HepG2 (cell line): ENCODE results near the gene SAMD14. TPM values are rescaled to one million over a fixed set of nuclear protein-coding genes. Genes with fewer than 3 reads are reported as not detected.

ENCODE experiments used
- ATAC-seq: fragments of 200-7000 bp; cut with Tn5 transposase; 3 replicates; pipeline ENCODE4 v1.9.1; 2020; ENCODE audit warnings: mild to moderate bottlenecking, moderate library complexity
- BruUV-seq: library from RNA; stranded (reverse); fragments of 400-500 nt; replicated peaks from 2 replicates; lab custom pipeline; 2021; lab: Mats Ljungman, UMichigan
- CTCF ChIA-PET: fragments of 300-600 bp; formaldehyde crosslinking; extraction: SDS; loops from one replicate; lab custom pipeline; 2021; ENCODE audit warnings: low total read pairs, inconsistent platforms, low intra/inter-chr PET ratio; lab: Yijun Ruan, JAX
- POLR2A ChIA-PET: fragments of 350-600 bp; sonication (Branson Sonifier 250); formaldehyde crosslinking; loops from one replicate; lab custom pipeline; 2020; ENCODE audit warnings: antibody characterized with exemption, inconsistent platforms; lab: Yijun Ruan, JAX
- DNase-seq: peaks from one replicate; pipeline ENCODE4 v3.0.0-alpha.2; 2015; ENCODE audit warnings: low spot score
- FAIRE-seq: peaks from 3 replicates; lab custom pipeline; 2011; peaks lifted over from hg19 to GRCh38; lab: Jason Lieb, UNC
- H2AFZ ChIP-seq: one replicate; pipeline ENCODE4 v1.6.1; 2011; ENCODE audit warnings: low read length, inconsistent platforms
- H3K27ac ChIP-seq: fragments of 300-600 bp; 3 replicates; pipeline ENCODE4 v1.8.0; 2011; ENCODE audit warnings: mixed run types, mild to moderate bottlenecking, mixed read lengths, low read length, inconsistent platforms; ENCODE audit not compliant: insufficient read depth; ENCODE audit errors: extremely low read length
- H3K27me3 ChIP-seq, 2 experiments: fragments of 200-600 bp in 1 of 2; 2 replicates in 1 of 2; 3 replicates in 1 of 2; pipeline versions ENCODE4 v1.6.0 to v1.8.0; 2011; ENCODE audit warnings: low read length in 2 of 2, mild to moderate bottlenecking in 2 of 2, moderate library complexity in 2 of 2, inconsistent platforms in 1 of 2; ENCODE audit not compliant: insufficient read depth in 2 of 2, control insufficient read depth in 1 of 2
- H3K36me3 ChIP-seq, 2 experiments: fragments of 200-600 bp in 1 of 2; replicated peaks in 1 of 2; 2 replicates in 1 of 2; 3 replicates in 1 of 2; pipeline versions ENCODE4 v1.5.1 to v1.8.0; 2011; ENCODE audit warnings: low read length in 2 of 2, inconsistent platforms in 1 of 2; ENCODE audit not compliant: insufficient read depth in 2 of 2, control insufficient read depth in 1 of 2
- H3K4me1 ChIP-seq: 2 replicates; pipeline ENCODE4 v1.5.1; 2012; ENCODE audit warnings: low read length, inconsistent platforms; ENCODE audit not compliant: insufficient read depth
- H3K4me2 ChIP-seq: 2 replicates; pipeline ENCODE4 v1.6.0; 2011; ENCODE audit warnings: low read depth, low read length, inconsistent platforms
- H3K4me3 ChIP-seq, 3 experiments: fragments of 200-600 bp in 1 of 3; sonication (generic), shearing (Covaris generic) in 1 of 3; replicated peaks in 1 of 3; 2 replicates each; pipeline ENCODE4 v1.5.1; 2011 to 2016; ENCODE audit warnings: low read length in 3 of 3, inconsistent platforms in 2 of 3, low read depth in 2 of 3, mild to moderate bottlenecking in 2 of 3, control low read depth in 1 of 3, mixed read lengths in 1 of 3; ENCODE audit not compliant: insufficient read depth in 1 of 3
- H3K79me2 ChIP-seq: one replicate; pipeline ENCODE4 v1.6.1; 2011; ENCODE audit warnings: low read length, inconsistent platforms; ENCODE audit not compliant: insufficient read depth
- H3K9ac ChIP-seq: 2 replicates; pipeline ENCODE4 v1.6.0; 2011; ENCODE audit warnings: mild to moderate bottlenecking, low read depth, low read length, inconsistent platforms; ENCODE audit not compliant: insufficient read depth
- H3K9me3 ChIP-seq: 2 replicates; pipeline ENCODE4 v1.5.1; 2012; ENCODE audit warnings: mild to moderate bottlenecking, low read length
- H4K20me1 ChIP-seq: 2 replicates; pipeline ENCODE4 v1.6.0; 2011; ENCODE audit warnings: inconsistent platforms, mild to moderate bottlenecking, low read length, moderate library complexity; ENCODE audit not compliant: insufficient read depth
- DZIP1 ChIP-seq: sonication (generic); formaldehyde crosslinking; IDR thresholded peaks from 2 replicates; pipeline ENCODE4 v1.5.0; 2020; ENCODE audit warnings: mild to moderate bottlenecking, missing genetic modification reagents
- ESRRA ChIP-seq: sonication (generic); formaldehyde crosslinking; IDR thresholded peaks from 2 replicates; pipeline ENCODE4 v1.5.1; 2020; ENCODE audit warnings: mild to moderate bottlenecking, low read depth, missing genetic modification reagents
- HMGXB4 ChIP-seq, 2 experiments: sonication (generic) in 1 of 2; formaldehyde crosslinking in 1 of 2; IDR thresholded peaks; 2 replicates each; pipeline versions ENCODE4 v1.4.0 to v1.6.1; 2018 to 2020; ENCODE audit warnings: missing genetic modification reagents in 2 of 2, borderline replicate concordance in 1 of 2, low read depth in 1 of 2, mild to moderate bottlenecking in 1 of 2, missing biosample characterization in 1 of 2
- HNF4A ChIP-seq: sonication (generic); formaldehyde crosslinking; IDR thresholded peaks from 2 replicates; pipeline ENCODE4 v1.4.0; 2020; ENCODE audit warnings: missing genetic modification reagents
- HNRNPUL1 ChIP-seq: fragments of 200-400 bp; formaldehyde crosslinking; IDR thresholded peaks from 2 replicates; pipeline ENCODE4 v1.6.1; 2017; ENCODE audit warnings: low read depth, mild to moderate bottlenecking, low read length, moderate library complexity
- JUND ChIP-seq: sonication (generic); formaldehyde crosslinking; IDR thresholded peaks from 2 replicates; pipeline ENCODE4 v1.8.0; 2022; ENCODE audit warnings: mild to moderate bottlenecking, missing genetic modification reagents
- MATR3 ChIP-seq: sonication (generic); formaldehyde crosslinking; IDR thresholded peaks from 2 replicates; pipeline ENCODE4 v1.4.0; 2020; ENCODE audit warnings: missing genetic modification reagents
- MED13 ChIP-seq: sonication (generic); formaldehyde crosslinking; IDR thresholded peaks from 2 replicates; pipeline ENCODE4 v1.5.0; 2020; ENCODE audit warnings: missing genetic modification reagents
- MYC ChIP-seq: sonication (generic); formaldehyde crosslinking; IDR thresholded peaks from 2 replicates; pipeline ENCODE4 v1.9.0; 2021; ENCODE audit warnings: missing genetic modification reagents, borderline replicate concordance
- NCOR1 ChIP-seq: fragments of 200-600 bp; sonication (generic); IDR thresholded peaks from 2 replicates; pipeline ENCODE4 v1.7.0; 2017; ENCODE audit warnings: antibody characterized with exemption, low read length, borderline replicate concordance
- PCBP1 ChIP-seq: fragments of 200-400 bp; formaldehyde crosslinking; IDR thresholded peaks from 2 replicates; pipeline ENCODE4 v1.6.1; 2017; ENCODE audit warnings: mild to moderate bottlenecking, low read depth, low read length, borderline replicate concordance
- ZHX1 ChIP-seq: sonication (generic); formaldehyde crosslinking; IDR thresholded peaks from 2 replicates; pipeline ENCODE4 v1.8.1; 2022; ENCODE audit warnings: low read depth, mild to moderate bottlenecking, missing genetic modification reagents
- ZNF136 ChIP-seq: sonication (generic); formaldehyde crosslinking; IDR thresholded peaks from 2 replicates; pipeline ENCODE4 v1.8.1; 2022; ENCODE audit warnings: low read depth, mild to moderate bottlenecking, moderate library complexity, missing genetic modification reagents
- ZNF468 ChIP-seq: sonication (generic); formaldehyde crosslinking; IDR thresholded peaks from 2 replicates; pipeline ENCODE4 v1.8.0; 2022; ENCODE audit warnings: mild to moderate bottlenecking, moderate library complexity, missing genetic modification reagents
- ZNF773 ChIP-seq: sonication (generic); formaldehyde crosslinking; IDR thresholded peaks from 2 replicates; pipeline ENCODE4 v1.4.0; 2020; ENCODE audit warnings: missing genetic modification reagents, borderline replicate concordance
- ZNF790 ChIP-seq: sonication (generic); formaldehyde crosslinking; IDR thresholded peaks from 2 replicates; pipeline ENCODE4 v1.8.0; 2022; ENCODE audit warnings: missing genetic modification reagents, mild to moderate bottlenecking, borderline replicate concordance
- WGBS: methylation state at CpG from one replicate; pipeline ENCODE4 v1.1.6; 2017; ENCODE audit warnings: low lambda C conversion rate; 5-methylcytosine and 5-hydroxymethylcytosine counted together
- in situ Hi-C: cut with HindIII; loops from 2 replicates; pipeline ENCODE4 v1.10.0; 2017; ENCODE audit warnings: low pct_unique_long_range_greater_than_20kb; ENCODE audit not compliant: extremely low pct_ligation_motif_present
- intact Hi-C: fragments of 100-400 bp; cut with micrococcal nuclease; formaldehyde crosslinking; loops from one replicate; pipeline ENCODE4 v1.10.0; 2022; ENCODE audit not compliant: unreplicated experiment
- polyA plus RNA-seq, 8 experiments: library from polyadenylated mRNA; depleted of rRNA in 3 of 8; stranded (reverse) in 7 of 8; unstranded in 1 of 8; fragments of >200 nt; fragmentation: Illumina TruSeq in 4 of 8; extraction: Trizol in 4 of 8; gene quantifications; 2 replicates each; pipeline versions ENCODE4 v1.2.1 to v1.2.3, GENCODE V29; 2011 to 2016; ENCODE audit warnings: low read depth in 4 of 8, missing spikeins in 1 of 8, mixed read lengths in 1 of 8; ENCODE audit not compliant: insufficient read depth in 1 of 8
- total RNA-seq, 5 experiments: library from RNA; depleted of rRNA; stranded (reverse); fragments of >200 nt; fragmentation: Illumina TruSeq; extraction: Trizol; gene quantifications; 2 replicates each; pipeline ENCODE4 v1.2.3, GENCODE V29; 2016; ENCODE audit warnings: low read depth in 1 of 5

Gene SAMD14
- total and polyA plus RNA-seq, 2 of the 13 experiments (the other 11 are each of a cell fraction or from before 2014, with no cell fraction given) = 0.07 to 0.22 TPM

DNA sequence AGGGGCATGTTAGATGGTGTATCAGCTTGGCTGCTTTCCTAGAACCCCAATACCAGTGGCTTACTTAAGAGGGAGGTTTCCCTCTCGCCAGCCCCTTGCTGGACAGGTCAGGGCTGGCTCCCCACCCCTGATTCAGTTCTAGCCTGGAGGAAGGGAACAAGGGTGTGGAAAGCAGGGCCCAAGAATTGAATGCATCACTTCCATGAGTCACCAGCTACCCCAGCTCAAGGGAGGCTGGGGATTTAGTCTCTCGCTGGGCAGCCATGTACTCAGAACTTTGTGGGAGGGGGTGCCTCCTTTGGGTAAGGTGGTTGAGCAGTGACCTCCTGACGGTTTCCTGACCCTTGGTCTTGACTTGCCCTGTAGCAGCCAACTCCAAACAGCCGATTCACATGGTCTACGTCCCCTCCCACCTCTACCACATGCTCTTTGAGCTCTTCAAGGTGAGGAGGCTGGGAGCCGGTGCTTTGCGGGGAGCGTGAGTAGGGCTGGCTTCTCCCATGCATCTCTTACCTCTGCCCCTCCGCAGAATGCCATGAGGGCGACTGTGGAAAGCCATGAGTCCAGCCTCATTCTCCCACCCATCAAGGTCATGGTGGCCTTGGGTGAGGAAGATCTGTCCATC, 22.1 kb downstream of the SAMD14 start:
- POLR2A ChIA-PET = no interaction called here
- DNase-seq = no peak
- Histone ChIP-seq H3K4me3 (no peak overlapping the region), H4K20me1 (no peaks in the 10 kb centered on the region), H3K79me2 (no peaks in the 10 kb centered on the region), H3K9ac (no peak overlapping the region), H3K27ac (no peak overlapping the region), H3K9me3 (no peaks in the 10 kb centered on the region), H3K36me3 (no peaks in the 10 kb centered on the region; a peak in 1 of 5 replicates), H3K4me1 (peaks cover 45% of the 10 kb centered on the region), H2AFZ (no peak overlapping the region), H3K27me3 (no peaks in the 10 kb centered on the region), H3K4me2 (peak overlapping the region; percentile 10; the same call in 1 of the 2 replicates)
- peak; percentile 43 for FAIRE-seq
- ATAC-seq = no peak
- intact Hi-C loops = no loop called here
- in situ Hi-C loops = no loop called here
- BruUV-seq = no TSS peak
- 76% methylated on average over 7 of the region's 10 CpGs for WGBS
- CTCF ChIA-PET = no interaction called here
- no peak for TF ChIP-seq MED13 (CRISPR knock-in tag)
- peak; percentile 19; the same call in 1 of the 2 replicates for TF ChIP-seq MYC (CRISPR knock-in tag)
- no peak for TF ChIP-seq ZNF136 (CRISPR knock-in tag)
- no peak for TF ChIP-seq PCBP1
- TF ChIP-seq HNF4A (CRISPR knock-in tag) = peak; percentile 53
- TF ChIP-seq MATR3 (CRISPR knock-in tag) = no peak
- TF ChIP-seq HNRNPUL1 = no peak
- TF ChIP-seq ZNF773 (CRISPR knock-in tag) = no peak
- no peak for TF ChIP-seq JUND (CRISPR knock-in tag)
- no peak for TF ChIP-seq ZNF468 (CRISPR knock-in tag)
- TF ChIP-seq DZIP1 (CRISPR knock-in tag) = 0 out of 2 replicates have a peak, but pooled peaks have one; percentile 16
- TF ChIP-seq ZHX1 (CRISPR knock-in tag) = 0 out of 2 replicates have a peak, but pooled peaks have one; percentile 8
- no peak for TF ChIP-seq HMGXB4 (CRISPR knock-in tag; IDR thresholded peaks at IDR 0.05; ENCODE audit: borderline replicate concordance in 1 of 2, low read depth in 1 of 2)
- no peak for TF ChIP-seq NCOR1
- TF ChIP-seq ZNF790 (CRISPR knock-in tag) = no peak
- TF ChIP-seq ESRRA (CRISPR knock-in tag) = peak; percentile 81; the same call in 1 of the 2 replicates
